ENCODE data around the gene CCNF. TPM values are rescaled to one million over a fixed set of nuclear protein-coding genes. Genes with fewer than 3 reads are reported as not detected.

CCNF gene
- total RNA-seq, 8 experiments from 2014 or later: 1.7 to 32.2 (median 6.8) TPM

DNA sequence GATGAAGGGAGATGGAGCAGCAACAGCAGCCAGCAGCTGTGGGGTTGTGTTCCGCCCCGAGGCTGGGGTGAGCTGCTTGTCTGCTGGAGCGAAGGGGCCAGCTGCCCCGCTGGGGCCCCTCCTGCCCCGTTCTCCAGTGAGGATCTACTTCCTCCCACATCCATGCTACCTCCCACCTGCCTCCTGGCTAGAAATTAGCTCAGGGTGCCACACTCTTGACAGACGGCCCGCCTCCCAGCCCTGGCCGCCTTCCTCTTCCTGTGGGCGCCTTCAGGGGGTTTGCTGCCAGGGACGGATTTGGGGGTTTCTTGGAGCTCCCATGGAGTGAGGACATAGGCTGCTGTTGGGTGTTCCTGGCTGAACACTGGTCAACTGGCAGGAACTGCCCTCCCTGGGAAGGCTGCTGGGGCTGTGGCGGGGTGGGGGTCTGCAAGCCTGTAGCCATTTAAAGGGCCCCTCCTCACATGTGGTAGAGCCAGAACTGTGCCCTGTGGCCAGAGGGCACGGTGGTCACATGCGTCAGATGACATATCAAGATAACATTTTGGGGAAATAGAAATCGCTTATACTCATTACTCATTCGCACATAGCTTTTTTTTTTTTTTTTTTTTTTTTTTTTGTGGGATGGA, 58.8 kb downstream of the CCNF start:
- peaks cover 3 to 15% of the 10 kb centered on the region in 2 donors for H3K4me1 ChIP-seq (replicated peaks in 1 of 2)
- ATAC-seq (replicated peaks in 6 of 8): peak in 1 of 8 experiments; percentile 18
- no peak overlapping the region for H3K27ac ChIP-seq
- 60 to 100% (median 83%) methylated on average over 1 to 4 of the region's 15 CpGs; no CpG with 5 or more reads in 1 of the 10 experiments for WGBS, 10 experiments
- no peak overlapping the region for H3K4me3 ChIP-seq
- in situ Hi-C loops (cut with MboI; ENCODE audit: low pct_unique_long_range_greater_than_20kb in 2 of 9, low sequenced_read_pairs in 9 of 9, unreplicated experiment in 9 of 9): loop anchor here in 1 of 9 experiments (25.0 kb wide), 1 partner anchor 151 kb away; the partner anchor contains the start of gene ABCA3

DNA sequence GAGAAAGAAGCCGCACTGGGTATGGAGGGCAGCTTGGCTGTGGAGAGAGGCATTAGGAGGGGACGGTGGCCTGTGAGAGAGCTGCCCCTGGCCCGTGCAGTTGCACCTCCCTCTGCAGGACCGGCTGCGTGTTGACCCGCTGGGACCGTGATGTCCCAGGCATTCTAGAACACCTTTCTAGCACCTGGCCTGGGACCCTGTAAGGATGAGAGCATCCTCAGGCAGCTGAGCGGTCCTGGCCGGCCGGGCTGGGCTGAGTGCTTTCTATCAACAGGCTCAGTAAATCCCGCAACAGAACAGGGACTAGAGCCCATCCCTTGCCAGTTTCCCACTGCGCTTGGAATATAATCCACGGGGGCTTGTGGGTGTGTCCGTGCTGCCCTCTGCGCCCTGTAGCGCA, 60.3 kb downstream of the CCNF start:
- H3K4me1 ChIP-seq (replicated peaks in 1 of 2): peaks cover 3 to 15% of the 10 kb centered on the region in 2 donors
- WGBS, 10 experiments: 83 to 97% (median 89%) methylated on average over 2 to 7 of the region's 16 CpGs; no CpG with 5 or more reads in 4 of the 10 experiments
- H3K27ac ChIP-seq: no peak overlapping the region
- in situ Hi-C loops (cut with MboI; ENCODE audit: low pct_unique_long_range_greater_than_20kb in 2 of 9, low sequenced_read_pairs in 9 of 9, unreplicated experiment in 9 of 9): loop anchor here in 1 of 9 experiments (25.0 kb wide), 1 partner anchor 152 kb away; the partner anchor contains the start of gene ABCA3
- no peak overlapping the region for H3K4me3 ChIP-seq
- ATAC-seq (replicated peaks in 6 of 8): no peak

DNA sequence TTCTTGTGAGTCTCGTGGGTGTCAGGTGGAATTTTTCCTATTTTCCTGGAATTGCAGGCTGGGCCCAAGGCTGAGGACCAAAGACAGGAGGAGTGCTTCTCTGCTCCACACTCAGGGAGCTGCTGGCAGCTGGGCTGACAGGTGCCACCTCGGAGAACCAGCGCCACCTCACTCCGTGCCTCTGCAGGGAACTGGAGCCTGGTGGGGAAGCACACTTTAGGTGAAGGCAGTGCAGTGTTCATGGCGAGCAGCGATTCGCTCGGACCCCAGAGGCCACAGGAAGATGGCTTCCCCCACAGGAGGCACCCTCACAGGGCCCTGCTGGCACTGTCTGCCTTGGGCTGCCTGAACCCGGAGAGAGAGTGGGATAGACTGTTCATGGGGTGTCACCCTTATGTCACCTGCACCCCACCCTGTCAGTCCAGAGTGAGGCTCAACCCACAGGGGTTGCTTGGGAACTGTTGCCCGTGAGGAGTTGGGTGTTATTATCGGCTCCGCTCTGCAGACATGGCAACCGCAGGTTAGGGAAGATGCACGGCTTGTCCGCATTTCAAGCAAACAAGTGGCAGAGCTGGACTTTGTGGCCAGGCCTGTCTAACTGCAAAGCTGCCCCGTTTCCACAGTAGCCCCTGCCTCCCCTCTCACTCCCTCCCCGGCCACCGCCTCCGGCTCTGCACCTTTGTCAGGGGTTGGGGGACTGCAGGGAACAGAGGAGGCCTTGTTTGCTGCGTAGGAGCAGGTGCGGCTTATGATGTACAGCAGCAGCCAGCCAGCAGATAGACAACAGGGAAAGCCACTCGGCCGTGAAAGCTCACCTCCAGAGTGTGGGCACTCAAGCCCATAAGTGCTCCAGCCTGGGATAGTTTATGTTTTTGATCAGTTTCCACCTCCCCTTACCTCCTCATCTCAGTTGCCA, 61.2 kb downstream of the CCNF start:
- in situ Hi-C loops (cut with MboI; ENCODE audit: low pct_unique_long_range_greater_than_20kb in 2 of 9, low sequenced_read_pairs in 9 of 9, unreplicated experiment in 9 of 9): loop anchor here in 1 of 9 experiments (25.0 kb wide), 1 partner anchor 153 kb away; the partner anchor contains the start of gene ABCA3
- no peak overlapping the region for H3K4me3 ChIP-seq
- H3K27ac ChIP-seq: no peak overlapping the region
- ATAC-seq (replicated peaks in 6 of 8): peak in 1 of 8 experiments; percentile 44
- H3K4me1 ChIP-seq (replicated peaks in 1 of 2): peaks cover 0 to 6% of the 10 kb centered on the region in 2 donors
- 40 to 96% (median 88%) methylated on average over 1 to 9 of the region's 23 CpGs; no CpG with 5 or more reads in 7 of the 10 experiments for WGBS, 10 experiments

DNA sequence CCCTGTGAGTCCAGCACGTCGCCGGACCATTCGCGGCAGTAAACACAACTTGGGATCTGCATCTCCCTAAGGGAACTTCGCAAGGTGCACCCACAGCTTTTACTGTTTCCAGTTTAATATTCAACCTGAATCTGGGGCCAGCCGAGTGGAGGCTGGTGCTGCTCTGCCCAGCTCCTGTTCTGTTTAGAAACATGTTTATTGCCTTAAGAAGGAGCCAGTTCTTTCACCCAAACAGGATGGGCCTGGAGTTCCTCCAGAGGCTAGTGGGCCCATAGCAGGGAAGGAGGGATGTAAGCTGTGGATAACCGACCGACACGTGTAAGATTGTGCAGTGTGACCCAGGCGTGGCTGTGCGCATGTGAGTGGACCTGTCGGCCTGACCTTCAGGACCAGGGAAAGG, 63.0 kb downstream of the CCNF start:
- WGBS, 10 experiments: 84 to 96% (median 90%) methylated on average over 4 to 10 of the region's 13 CpGs; no CpG with 5 or more reads in 4 of the 10 experiments
- H3K4me3 ChIP-seq: no peak overlapping the region
- H3K4me1 ChIP-seq (replicated peaks in 1 of 2): peaks cover 8 to 10% of the 10 kb centered on the region in 2 donors
- H3K27ac ChIP-seq: no peak overlapping the region
- in situ Hi-C loops (cut with MboI; ENCODE audit: low pct_unique_long_range_greater_than_20kb in 2 of 9, low sequenced_read_pairs in 9 of 9, unreplicated experiment in 9 of 9): loop anchor here in 1 of 9 experiments (25.0 kb wide), 1 partner anchor 155 kb away; the partner anchor contains the start of gene ABCA3
- ATAC-seq (replicated peaks in 6 of 8): no peak

DNA sequence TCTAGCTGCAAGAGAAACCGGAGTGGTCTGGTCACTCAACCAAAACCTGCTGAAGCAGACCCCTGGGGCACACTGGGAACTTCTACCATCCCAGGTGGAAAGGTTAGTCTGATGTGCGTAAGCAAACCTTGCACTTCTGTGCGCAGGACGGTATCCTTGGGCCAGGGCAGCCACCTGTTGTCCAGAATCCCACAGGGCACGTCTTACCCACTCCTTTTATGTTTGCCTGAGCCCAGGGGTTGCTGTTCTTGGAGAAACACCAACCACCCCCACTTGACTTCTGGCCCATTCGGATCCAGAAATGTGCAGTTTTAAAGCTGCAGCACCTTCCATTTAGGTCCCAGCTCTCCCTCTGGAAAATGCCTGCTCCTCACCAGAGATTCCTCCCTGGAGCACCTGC, 64.4 kb downstream of the CCNF start:
- no peak overlapping the region for H3K4me3 ChIP-seq
- in situ Hi-C loops (cut with MboI; ENCODE audit: low pct_unique_long_range_greater_than_20kb in 2 of 9, low sequenced_read_pairs in 9 of 9, unreplicated experiment in 9 of 9): loop anchor here in 1 of 9 experiments (25.0 kb wide), 1 partner anchor 156 kb away; the partner anchor contains the start of gene ABCA3
- no peak for ATAC-seq (replicated peaks in 6 of 8)
- H3K4me1 ChIP-seq (replicated peaks in 1 of 2): peaks cover 14 to 15% of the 10 kb centered on the region in 2 donors
- WGBS, 10 experiments: 60 to 100% (median 100%) methylated on average over 1 to 5 of the region's 6 CpGs; no CpG with 5 or more reads in 2 of the 10 experiments
- H3K27ac ChIP-seq: no peak overlapping the region

DNA sequence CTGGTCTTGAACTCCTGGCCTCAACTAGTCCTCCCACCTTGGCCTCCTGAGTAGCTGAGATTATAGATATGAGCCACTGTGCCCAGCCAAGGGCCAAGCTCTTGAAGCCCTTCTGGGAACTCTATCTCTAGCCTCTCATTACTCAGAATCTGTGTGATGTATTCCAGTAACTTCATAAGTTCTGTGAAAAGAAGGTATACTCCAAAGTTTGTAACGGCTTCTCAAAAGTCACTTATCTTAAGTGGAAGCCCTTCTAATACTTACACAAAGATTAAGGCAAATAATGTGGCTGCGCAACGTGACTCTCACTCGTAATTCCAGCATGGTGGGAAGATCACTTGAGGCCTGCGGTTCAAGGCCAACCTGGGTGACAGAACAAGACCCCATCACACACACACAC, 65.4 kb downstream of the CCNF start:
- Histone ChIP-seq H3K4me1 (replicated peaks in 1 of 2) (peaks cover 14 to 15% of the 10 kb centered on the region in 2 donors), H3K27ac (no peak overlapping the region), H3K4me3 (no peak overlapping the region)
- in situ Hi-C loops (cut with MboI; ENCODE audit: low pct_unique_long_range_greater_than_20kb in 2 of 9, low sequenced_read_pairs in 9 of 9, unreplicated experiment in 9 of 9): loop anchor here in 1 of 9 experiments (25.0 kb wide), 1 partner anchor 157 kb away; the partner anchor contains the start of gene ABCA3
- no peak for ATAC-seq (replicated peaks in 6 of 8)
- WGBS, 10 experiments: 67 to 100% (median 93%) methylated on average over 1 to 5 of the region's 5 CpGs; no CpG with 5 or more reads in 2 of the 10 experiments

DNA sequence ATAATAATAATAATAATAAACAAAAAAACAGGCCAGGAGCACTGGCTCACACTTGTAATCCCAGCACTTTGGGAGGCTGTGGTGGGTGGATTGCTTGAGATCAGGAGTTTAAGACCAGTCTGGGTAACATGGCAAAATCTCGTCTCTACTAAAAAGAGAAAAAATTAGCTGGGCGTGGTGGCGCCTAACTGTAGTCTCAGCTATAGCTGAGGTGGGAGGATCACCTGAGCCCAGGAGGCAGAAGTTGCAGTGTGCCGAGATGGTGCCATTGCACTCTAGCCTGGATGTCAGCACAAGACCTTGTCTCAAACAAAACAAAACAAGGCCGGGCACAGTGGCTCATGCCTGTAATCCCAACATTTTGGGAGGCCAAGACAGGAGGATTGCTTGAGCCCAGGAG, 65.8 kb downstream of the CCNF start:
- peaks cover 14 to 15% of the 10 kb centered on the region in 2 donors for H3K4me1 ChIP-seq (replicated peaks in 1 of 2)
- no peak overlapping the region for H3K27ac ChIP-seq
- WGBS, 10 experiments: 87 to 100% (median 100%) methylated on average over 1 to 4 of the region's 5 CpGs; no CpG with 5 or more reads in 4 of the 10 experiments
- no peak for ATAC-seq (replicated peaks in 6 of 8)
- no peak overlapping the region for H3K4me3 ChIP-seq
- in situ Hi-C loops (cut with MboI; ENCODE audit: low pct_unique_long_range_greater_than_20kb in 2 of 9, low sequenced_read_pairs in 9 of 9, unreplicated experiment in 9 of 9): loop anchor here in 1 of 9 experiments (25.0 kb wide), 1 partner anchor 158 kb away; the partner anchor contains the start of gene ABCA3

DNA sequence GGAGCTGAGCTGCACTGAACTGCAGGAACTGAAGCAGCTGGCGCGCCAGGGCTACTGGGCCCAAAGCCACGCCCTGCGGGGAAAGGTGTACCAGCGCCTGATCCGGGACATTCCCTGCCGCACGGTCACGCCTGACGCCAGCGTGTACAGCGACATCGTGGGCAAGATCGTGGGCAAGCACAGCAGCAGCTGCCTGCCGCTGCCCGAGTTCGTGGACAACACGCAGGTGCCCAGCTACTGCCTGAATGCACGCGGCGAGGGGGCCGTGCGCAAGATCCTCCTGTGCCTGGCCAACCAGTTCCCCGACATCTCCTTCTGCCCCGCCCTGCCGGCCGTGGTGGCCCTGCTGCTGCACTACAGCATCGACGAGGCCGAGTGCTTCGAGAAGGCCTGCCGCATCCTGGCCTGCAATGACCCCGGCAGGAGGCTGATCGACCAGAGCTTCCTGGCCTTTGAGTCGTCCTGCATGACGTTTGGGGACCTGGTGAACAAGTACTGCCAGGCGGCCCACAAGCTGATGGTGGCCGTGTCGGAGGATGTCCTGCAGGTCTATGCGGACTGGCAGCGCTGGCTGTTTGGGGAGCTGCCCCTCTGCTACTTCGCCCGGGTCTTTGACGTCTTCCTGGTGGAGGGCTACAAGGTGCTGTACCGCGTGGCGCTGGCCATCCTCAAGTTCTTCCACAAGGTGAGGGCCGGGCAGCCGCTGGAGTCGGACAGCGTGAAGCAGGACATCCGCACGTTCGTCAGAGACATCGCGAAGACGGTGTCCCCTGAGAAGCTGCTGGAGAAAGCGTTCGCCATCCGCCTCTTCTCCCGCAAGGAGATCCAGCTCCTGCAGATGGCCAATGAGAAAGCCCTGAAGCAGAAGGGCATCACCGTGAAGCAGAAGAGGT, 67.2 kb downstream of the CCNF start:
- no peak for ATAC-seq (replicated peaks in 6 of 8)
- no peak overlapping the region for H3K4me3 ChIP-seq
- WGBS, 10 experiments: 89 to 100% (median 96%) methylated on average over 1 to 28 of the region's 62 CpGs; no CpG with 5 or more reads in 4 of the 10 experiments
- in situ Hi-C loops (cut with MboI; ENCODE audit: low pct_unique_long_range_greater_than_20kb in 2 of 9, low sequenced_read_pairs in 9 of 9, unreplicated experiment in 9 of 9): loop anchor here in 1 of 9 experiments (25.0 kb wide), 1 partner anchor 159 kb away; the partner anchor contains the start of gene ABCA3
- peaks cover 16 to 18% of the 10 kb centered on the region in 2 donors for H3K4me1 ChIP-seq (replicated peaks in 1 of 2)
- H3K27ac ChIP-seq: peak overlapping the region; percentile 61 to 85

DNA sequence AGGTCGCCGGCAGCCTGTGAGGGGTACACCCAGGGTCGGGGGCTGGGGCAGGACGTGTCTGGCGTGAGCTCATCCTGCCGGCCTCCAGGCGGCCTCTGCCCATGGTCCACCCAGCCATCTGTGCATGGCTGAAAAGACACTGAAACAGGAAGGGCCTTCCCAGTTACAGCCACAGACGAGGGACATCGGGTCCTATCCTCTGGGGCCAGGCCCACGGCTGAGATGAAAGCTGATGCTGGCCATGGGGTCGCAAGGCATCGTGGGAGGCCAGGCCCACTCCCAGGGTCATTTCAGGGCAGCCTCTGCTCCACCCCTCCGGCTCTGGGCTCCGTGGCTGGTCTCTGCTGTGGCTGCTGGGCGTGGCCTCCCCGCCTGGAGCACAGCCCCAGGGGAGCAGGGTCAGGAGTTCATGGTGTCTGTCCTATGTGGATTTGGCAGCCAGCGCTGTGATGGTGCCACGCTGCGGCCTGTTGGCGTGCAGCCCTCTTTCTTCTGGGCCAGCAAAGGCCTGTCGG, 67.9 kb downstream of the CCNF start:
- ATAC-seq (replicated peaks in 6 of 8): peak in 6 of 8 experiments; percentile 4 to 75 (median 44)
- H3K4me1 ChIP-seq (replicated peaks in 1 of 2): peaks cover 23 to 24% of the 10 kb centered on the region in 2 donors
- peak overlapping the region; percentile 61 to 85 for H3K27ac ChIP-seq
- in situ Hi-C loops (cut with MboI; ENCODE audit: low pct_unique_long_range_greater_than_20kb in 2 of 9, low sequenced_read_pairs in 9 of 9, unreplicated experiment in 9 of 9): loop anchor here in 1 of 9 experiments (25.0 kb wide), 1 partner anchor 160 kb away; the partner anchor contains the start of gene ABCA3
- WGBS, 10 experiments: 0 to 78% (median 44%) methylated on average over 1 to 13 of the region's 21 CpGs; no CpG with 5 or more reads in 5 of the 10 experiments
- no peak overlapping the region for H3K4me3 ChIP-seq

DNA sequence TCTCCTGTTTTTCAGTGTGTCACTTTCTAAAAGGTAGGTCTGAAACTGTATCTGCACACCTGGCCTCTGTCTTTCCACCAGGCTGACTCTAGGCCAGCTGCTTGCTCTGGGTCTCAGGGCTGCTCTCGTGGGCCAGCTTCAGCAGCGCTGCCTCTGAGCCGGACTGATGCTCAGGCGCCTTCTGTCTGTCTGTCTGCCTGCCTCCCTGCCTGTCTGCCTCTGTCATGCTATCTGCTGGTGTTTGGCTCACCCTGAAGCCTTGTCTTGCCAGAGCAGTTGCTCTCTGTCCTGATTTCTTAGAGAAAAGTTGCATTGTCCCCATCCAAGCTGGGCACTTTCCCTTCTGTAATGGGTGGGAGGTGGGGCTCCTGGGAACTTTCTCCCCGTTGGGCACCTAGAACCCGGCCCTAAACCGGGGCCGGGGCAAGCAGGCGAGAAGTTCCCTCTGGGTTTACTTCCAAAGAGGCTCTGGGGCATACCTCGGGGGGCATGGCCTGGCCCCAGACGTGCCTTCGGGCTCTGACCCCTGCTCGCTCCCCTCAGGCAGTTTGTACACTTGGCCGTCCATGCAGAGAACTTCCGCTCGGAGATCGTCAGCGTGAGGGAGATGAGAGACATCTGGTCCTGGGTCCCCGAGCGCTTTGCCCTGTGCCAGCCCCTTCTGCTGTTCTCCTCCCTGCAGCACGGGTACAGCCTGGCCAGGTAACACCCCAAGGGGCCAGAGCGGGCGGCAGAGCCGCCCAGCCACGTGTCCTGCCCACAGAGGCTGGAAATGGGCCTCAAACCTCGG, 68.6 kb downstream of the CCNF start:
- H3K4me1 ChIP-seq (replicated peaks in 1 of 2): peaks cover 24 to 29% of the 10 kb centered on the region in 2 donors
- ATAC-seq (replicated peaks in 6 of 8): peak in 2 of 8 experiments; percentile 4 to 8
- peak overlapping the region; percentile 61 to 85 for H3K27ac ChIP-seq
- WGBS, 10 experiments: 54 to 100% (median 75%) methylated on average over 1 to 4 of the region's 26 CpGs; no CpG with 5 or more reads in 5 of the 10 experiments
- in situ Hi-C loops (cut with MboI; ENCODE audit: low pct_unique_long_range_greater_than_20kb in 2 of 9, low sequenced_read_pairs in 9 of 9, unreplicated experiment in 9 of 9): loop anchor here in 1 of 9 experiments (25.0 kb wide), 1 partner anchor 161 kb away; the partner anchor contains the start of gene ABCA3
- no peak overlapping the region for H3K4me3 ChIP-seq

Measured in motor neuron (in vitro differentiated cells).